Cortex of kidney (tissue), 1 donor: ENCODE measurements around the gene UBE2E2.

Source experiments
- DNase-seq: peaks from one replicate; lab custom pipeline; 2025; lab: John Stamatoyannopoulos, UW

The UBE2E2 gene

DNA sequence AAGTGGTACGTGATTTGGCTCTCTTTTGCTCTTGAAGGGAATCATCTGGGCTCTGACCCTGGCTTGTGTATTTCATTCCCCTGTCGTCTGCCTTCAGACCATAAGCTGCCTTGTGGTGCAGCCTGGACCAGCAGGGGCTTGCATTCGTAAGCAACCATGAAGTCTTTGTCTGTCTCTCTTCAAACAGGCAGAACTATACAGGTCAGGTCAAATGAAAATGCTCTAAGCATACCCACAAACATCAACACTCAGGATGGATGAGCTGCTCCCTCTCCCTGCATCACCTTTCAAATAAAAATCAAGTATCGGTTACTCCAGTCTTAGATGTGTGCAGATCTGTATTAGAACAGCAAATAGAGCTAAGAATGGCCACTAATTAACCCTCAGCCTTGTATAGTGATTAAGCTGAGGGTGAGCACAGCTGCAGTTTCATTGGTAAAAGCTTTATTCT is 334.0 kb downstream of the UBE2E2 start:
- DNase-seq: no peak

DNA sequence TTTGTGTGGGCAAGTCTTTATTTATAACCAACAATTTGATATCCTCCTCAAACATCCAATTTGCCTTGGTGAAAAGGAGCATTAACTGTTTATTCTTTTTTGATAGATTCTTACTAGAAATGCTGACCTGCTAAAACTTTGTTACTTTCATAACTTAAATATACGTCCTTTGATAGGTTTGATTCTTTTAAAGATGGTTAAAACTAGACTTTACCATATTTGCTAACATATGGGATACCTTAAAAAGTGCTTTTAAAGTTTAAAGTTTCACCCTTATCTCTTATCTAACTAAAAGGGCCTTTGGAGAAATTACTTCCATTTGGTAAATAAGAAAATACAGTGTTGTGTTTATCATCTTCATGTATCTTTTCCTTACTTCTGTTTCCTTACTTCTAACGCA is 336.1 kb downstream of the UBE2E2 start:
- no peak for DNase-seq

DNA sequence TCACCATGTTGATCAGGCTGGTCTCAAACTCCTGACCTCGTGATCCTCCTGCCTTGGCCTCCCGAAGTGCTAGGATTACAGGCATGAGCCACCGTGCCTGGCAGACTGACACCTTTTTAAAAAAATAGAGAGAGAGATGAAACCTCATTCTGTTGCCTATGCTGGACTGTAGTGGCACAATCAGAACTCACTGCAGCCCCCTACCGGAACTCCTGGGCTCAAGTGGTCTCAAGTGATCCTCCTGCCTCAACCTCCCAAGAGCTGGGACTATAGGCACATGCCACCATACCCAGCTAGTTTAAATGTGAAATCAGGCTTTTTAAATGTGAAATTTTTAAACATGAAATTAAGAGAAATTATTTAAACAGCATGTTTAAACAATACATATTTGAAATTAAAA is 337.5 kb downstream of the UBE2E2 start:
- no peak for DNase-seq

DNA sequence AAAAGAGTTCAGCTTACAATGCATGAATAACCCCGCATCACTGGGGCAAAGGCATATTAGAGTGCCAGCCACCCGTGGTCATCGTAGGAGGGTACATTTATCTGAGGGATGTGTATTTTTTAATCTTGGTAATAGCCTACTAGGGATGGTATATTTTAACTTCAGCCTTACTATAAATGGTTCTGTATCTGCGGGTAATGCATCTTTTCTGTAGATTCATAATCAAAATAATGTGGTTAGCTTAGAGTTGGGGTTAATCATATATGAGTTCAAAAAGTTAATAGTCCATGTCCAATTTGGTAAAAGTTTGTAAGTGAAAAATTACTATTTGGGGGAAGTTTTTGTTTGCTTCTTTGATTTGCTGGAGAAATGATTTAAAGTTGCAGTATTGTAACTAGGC is 339.0 kb downstream of the UBE2E2 start:
- DNase-seq: no peak

DNA sequence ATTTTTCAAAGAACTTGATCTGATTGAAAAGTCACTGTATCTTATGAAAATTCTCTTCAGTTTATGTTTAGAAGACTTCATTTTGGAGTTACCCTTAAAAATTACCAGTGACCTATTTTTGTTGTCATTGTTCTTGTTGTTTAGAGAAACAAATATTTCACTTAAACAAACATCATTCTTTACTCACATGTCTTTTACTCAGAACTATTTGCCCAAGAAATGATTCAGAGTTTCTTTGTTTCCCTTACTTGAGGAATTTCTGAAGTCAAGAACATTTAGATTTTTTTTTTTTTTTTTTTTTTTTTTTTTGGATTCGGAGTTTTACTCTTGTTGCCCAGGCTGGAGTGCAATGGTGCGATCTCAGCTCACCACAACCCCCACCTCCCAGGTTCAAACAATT is 343.1 kb downstream of the UBE2E2 start:
- DNase-seq: no peak

DNA sequence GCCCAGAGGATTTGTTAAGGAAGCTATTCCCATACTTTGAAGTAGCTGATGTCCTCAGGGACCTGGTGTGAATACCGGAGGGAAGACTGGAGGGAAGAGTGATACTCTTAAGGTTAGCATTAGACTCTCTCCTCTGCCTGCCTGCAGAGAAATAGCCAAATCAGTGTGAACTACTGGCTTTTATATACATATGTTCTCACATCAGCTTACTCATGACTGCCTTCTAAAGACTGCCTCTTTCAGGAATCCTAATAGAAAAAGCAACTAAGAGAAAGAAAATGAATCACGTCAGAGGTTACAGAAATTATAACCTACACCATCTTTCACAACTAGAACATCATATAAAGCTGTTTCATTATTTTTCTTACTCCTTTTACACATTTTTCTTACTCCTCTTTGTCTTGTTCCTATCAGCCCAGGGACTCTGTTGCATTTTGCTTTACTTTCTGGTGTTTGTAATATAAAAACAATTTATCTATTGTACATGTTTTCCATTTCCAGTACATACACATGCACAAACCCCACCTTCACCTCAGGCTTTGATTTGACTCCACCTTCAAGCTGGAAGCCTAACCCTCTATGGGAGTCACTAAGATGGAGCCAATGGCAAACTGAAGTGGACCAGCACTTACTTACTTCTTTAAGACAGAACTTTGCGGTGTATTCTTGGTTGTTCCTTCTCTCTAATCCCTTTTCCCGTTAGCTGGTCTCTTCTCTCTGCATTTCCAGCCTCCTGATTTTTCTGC is 345.0 kb downstream of the UBE2E2 start:
- DNase-seq: no peak

DNA sequence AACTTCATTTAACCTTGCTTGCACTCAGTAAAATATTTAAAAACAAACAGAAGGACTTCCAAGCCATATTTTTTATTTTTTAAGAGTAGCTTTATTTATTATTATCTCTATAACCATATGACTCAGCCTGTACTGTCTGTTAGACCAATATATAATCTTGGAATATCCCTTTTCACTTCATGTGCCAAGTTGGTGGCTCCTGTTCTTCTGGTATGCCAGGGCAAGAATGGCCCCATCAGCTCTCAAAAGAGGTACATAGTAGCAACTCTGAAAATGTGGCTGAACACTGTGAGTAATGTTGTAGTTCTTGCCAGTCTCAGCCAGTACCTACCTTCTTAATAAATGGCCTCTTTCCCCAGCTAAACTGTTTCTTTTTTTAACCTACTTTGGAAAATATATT is 345.6 kb downstream of the UBE2E2 start:
- no peak for DNase-seq

DNA sequence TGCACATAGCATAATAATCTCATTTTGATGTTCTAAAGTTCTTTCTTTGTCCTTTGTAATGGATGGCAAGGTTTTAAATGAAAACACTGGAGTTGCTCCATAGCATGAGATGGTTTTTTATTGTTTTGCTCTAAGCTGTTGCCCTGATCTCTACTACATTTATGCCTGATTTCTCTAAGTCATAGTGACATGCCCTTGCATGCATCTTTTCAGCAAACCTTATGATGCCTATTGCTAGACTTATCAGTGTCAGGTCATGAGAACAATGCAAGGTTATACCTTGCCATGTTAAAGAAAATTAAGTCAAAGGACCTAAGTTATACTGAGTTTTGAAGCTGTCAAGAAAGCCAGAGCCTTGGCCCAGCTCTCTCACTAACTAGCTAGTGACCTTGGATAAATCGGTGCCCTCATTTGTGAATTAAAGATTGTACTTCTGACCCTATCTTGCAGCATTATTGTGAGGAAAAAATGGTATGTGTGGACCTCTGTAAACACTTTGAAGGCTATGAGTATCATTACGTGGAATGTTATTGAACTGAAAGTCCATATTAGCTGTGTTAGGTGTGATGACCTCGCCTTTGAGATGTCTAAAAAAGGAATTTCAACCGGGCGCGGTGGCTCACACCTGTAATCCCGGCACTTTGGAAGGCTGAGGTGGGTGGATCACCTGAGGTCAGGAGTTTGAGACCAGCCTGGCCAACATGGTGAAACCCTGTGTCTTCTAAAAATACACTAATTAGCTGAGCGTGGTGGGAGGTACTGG is 346.2 kb downstream of the UBE2E2 start:
- DNase-seq: no peak

DNA sequence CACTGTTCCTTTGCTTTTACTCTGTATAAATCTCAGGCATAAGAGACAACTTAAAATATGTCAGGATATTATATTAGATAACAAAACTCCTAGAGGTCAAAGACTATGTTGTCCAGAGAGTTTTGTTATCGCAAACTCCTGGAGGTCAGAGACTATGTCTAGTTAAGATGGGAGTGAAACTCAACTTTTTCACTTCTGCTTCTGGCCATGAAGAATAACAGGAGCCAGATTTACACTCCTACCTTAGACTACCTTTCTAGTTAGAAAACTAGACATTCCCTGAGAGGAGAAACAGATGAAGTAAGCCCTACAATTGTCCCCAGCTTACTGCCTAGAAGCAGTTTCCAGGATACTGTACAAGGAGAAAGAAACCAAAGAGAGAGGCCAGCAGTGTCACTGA is 347.3 kb downstream of the UBE2E2 start:
- no peak for DNase-seq

DNA sequence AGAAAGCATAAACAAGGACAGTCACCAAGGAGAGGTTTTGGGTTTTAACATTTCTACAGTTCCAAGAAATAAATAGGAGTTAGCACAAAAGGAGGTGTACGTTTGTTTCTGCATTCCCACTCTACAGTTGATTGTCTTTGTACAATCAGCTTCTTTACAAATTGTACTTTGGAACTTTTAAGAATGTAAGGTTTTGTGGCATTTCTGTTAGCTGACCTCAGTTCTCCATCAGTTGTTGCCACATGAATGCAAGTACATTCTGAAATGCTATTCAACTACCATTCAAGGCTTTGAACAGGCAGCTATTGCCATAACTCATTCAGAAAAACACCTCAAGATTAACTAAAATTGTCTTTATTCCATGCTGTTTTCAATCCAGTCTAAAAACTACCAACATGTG is 349.4 kb downstream of the UBE2E2 start:
- no peak for DNase-seq

DNA sequence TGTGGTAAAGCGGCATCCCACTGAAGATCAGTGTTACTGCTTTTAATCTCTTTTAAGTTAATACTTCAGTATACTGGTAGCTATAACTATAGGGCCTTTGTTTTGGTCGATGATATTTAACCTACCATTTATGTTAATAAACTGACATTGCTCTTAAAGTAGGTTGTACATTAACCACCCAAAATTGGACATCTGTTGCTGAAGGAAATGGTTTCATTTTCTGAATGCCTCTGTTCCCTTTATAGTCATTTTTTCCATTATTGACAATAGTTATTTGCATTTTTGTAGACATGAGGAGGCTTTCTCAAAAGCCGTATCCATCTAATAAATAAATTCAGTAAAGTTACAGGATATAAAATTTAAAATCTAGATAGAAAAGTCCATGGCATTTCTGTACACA is 350.2 kb downstream of the UBE2E2 start:
- no peak for DNase-seq

DNA sequence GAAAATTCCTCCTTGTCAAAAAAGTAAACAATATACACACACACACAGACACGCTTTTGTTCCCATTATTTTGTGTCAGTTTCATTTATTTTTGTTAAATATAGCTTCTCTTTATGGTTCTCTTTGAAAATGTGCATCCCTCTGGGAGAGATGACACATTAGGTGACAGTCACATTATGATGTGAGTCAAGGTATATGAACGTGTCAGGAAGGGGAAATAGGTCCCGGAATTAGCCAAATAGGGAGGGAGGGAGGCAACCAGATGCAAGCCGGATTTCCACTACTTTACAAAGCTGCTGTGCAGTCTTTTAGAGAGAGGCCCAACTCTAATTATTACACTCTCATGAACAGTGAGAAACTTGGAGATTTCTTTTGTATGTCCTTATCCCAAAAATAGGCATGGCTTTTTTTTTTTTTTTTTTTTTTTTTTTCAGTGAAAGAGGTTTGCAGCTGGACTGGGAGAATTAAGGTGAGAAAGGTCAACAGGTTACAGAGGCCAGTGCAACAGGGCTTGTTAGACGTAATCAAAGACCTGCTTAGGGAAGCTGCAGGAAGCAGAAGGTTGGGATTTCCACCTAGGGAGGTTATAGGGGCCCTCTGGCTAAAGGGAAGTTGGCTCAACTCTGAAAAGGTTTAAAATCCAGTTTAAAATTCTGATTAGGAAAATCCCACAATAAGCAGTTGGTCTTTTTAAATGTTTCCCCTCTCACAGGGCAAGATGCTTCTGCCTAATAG is 362.1 kb downstream of the UBE2E2 start:
- DNase-seq: no peak

DNA sequence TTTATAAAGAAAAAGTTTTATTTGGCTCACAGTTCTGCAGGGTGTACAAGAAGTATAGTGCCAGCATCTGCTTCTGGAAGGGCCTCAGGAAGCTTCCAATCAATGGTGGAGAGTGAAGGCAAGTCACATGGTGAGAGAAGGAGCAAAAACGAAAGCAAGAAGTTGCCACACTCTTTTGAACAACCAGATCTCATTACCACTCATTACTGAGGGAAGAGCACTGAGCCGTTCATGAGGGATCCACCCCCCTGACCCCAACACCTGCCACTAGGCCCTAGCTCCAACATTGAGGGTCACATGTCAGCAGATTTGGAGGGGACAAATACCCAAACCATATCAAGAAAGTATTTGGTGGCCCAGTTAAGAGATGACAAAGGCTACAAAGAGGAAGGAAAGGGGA is 363.4 kb downstream of the UBE2E2 start:
- no peak for DNase-seq

DNA sequence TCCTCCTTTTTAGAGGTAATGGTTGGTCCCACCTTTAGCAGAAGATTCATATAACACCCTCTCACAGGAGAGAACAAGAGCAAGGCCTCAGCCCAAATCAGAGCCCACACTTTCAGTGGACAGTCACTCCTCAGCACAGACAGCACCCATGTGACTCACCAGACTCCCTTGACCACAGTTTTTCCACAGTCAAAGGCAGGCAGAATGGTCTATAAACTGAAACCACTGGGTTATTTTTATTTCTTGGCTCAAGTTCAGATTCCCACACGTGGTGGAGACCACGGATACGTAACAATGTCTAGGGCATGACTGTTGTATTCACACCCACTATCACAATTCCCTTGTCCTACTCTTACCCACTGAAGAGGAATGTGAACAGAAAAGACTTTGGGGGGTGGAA is 364.8 kb downstream of the UBE2E2 start:
- DNase-seq: no peak

DNA sequence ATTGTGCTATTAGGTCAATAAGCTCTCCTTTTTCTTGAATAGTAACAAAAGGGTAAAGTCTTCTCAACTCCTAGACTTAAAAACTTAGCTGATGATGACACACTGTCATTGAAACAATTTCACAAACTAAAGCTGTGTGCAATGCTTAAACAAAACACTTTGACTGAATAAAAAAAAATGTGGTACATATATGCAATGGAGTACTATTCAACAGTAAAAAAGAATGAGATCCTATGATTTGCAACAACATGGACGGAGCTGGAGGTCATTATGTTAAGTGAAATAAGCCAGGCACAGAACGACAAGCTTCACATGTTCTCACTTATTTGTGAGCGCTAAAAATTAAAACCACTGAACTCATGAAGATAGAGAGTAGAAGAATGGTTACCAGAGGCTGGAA is 370.7 kb downstream of the UBE2E2 start:
- DNase-seq: no peak

DNA sequence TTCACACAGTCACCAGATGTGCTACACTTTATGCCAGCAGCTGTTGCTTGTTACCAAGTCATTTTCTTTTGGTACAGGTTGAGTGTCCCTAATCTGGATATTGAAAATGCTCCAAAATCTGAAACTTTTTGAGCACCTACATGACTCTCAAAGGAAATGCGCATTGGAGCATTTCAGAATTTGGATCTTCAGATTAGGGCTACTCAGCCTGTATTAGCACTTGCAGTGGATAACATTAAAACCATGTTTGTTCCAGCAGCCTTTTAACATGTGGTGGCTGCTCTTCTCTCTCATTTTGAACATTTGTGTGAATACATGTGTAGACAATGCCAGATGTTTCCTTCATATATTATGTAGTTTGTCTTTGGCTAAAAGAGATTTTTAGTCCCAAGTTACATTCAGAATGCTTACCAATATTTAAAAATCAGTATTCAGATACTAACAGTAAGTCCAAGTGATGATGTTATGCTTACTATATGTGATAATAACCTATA is 371.7 kb downstream of the UBE2E2 start:
- DNase-seq: no peak

DNA sequence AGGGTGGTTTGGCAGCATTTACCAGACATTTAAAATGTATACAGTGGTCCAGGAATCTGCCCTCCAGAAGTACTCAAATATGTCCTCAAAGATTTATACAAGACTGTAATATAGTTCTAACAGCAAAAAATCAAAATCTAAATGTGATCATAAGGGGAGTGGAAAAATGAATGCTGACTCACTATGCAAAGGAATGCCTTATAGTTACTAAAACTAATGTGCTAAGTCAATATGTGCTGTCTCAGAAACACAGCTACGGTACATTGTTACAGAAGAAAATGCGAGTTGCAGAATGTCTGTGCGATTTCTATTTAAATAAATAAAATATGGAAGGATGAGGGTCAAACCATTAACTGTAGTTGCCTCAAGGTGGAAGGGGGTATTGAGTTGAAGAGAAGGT is 372.6 kb downstream of the UBE2E2 start:
- no peak for DNase-seq

DNA sequence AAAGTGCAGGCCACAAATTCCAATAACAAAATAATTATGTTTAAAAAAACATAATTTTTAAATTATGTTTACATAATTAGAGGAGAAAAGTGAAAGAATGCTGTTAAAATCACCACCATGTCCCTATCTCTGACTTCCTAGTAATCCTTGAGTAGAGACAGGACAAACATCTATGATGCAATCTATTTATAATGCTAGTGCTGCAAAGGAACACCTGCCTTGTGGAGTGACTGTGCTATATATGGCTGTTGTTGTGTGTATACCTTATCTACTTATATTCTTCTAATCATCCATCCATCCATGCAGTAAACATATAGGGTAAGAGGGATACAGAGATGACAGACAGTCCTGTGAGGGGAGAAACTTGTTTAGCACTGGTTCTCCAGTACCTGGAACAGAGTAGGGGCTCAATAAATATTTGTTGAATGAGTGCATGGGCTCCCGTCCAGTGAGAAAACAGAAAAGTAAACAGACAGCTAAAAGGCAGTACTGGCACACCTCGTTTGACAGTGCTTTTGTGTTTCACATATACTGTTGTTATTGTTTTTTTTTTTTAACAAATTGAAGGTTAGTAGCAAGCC is 373.3 kb downstream of the UBE2E2 start:
- DNase-seq: no peak

DNA sequence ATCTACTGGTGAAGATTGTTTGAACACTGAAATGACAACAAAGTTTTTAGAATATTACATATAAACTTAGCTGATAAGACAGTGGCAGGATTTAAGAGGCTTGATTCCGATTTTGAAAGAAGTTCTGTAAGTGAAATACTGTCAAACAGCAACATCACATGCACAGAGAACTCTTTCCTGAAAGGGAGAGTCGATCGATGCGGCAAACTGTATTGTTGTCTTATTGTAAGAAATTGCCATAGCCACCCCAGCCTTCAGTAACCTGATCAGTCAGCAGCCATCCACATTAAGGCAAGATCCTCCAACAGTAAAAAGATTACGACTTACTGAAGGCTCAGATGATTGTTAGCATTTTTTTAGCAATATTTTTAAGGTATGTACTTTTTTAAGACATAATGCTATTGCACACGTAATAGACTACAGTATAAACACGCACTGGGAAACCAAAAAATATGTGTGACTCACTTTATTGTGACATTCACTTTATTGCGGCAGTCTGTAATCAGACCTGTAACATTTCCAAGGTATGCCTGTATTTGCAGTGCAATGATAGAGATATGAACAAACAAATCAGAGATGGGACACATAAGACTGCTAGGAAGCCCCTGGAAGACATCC is 377.1 kb downstream of the UBE2E2 start:
- no peak for DNase-seq

DNA sequence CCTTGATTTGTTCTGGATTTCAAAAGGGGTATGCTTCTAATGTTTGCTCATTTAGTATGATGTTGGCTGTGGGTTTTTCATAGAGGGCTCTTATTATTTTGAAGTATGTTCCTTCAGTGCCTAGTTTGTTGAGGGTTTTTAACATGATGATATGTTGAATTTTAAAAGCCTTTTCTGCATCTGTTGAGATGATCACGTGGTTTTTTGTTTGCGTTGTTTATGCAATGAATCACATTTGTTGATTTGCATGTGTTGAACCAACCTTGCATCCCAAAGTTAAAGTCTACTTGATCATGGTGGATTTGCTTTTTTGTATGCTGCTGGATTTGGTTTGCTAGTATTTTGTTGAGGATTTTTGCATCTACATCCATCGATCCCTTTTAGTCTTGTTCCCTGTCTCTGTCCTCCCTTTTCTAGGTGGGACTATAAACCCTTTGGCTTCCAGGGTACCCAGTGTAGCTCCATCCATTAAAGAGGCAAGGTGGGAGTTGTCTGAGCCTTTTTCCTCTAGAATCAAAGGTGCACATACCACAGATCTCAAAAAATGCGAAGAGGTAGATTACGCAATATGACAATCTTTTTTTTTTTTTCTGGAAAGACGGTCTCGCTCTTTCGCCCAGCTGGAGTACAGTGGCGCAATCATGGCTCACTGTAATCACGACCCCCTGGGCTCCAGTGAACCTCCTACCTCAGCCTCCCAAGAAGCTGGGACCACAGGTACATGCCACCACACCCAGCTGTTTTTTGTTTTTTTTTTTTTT is 381.0 kb downstream of the UBE2E2 start:
- no peak for DNase-seq

DNA sequence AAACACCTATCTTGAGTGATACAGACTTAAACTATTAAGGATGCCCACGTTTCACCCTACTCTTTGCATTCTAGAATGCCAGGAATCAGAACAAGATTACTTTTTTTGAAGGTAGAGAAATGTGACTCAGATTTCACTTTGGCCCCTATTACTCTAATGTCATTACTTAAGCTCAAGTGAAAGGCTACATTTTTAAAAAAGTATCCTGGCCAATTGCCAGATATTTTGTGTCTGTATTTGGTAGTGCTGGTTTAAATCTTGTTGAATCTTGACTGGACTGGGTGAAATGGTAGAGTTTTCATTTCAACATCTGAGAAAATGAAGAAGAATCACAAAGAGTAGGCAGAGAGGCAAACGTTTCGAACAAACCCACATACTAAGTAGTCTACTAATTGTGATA is 384.4 kb downstream of the UBE2E2 start:
- DNase-seq: no peak
